ENCODE data around the gene EEFSEC. TPM values are rescaled to one million over a fixed set of nuclear protein-coding genes. Genes with fewer than 3 reads are reported as not detected.

The EEFSEC gene
- total and polyA plus RNA-seq, 11 donors, result 17.5 to 48.0 (median 22.5) TPM

DNA sequence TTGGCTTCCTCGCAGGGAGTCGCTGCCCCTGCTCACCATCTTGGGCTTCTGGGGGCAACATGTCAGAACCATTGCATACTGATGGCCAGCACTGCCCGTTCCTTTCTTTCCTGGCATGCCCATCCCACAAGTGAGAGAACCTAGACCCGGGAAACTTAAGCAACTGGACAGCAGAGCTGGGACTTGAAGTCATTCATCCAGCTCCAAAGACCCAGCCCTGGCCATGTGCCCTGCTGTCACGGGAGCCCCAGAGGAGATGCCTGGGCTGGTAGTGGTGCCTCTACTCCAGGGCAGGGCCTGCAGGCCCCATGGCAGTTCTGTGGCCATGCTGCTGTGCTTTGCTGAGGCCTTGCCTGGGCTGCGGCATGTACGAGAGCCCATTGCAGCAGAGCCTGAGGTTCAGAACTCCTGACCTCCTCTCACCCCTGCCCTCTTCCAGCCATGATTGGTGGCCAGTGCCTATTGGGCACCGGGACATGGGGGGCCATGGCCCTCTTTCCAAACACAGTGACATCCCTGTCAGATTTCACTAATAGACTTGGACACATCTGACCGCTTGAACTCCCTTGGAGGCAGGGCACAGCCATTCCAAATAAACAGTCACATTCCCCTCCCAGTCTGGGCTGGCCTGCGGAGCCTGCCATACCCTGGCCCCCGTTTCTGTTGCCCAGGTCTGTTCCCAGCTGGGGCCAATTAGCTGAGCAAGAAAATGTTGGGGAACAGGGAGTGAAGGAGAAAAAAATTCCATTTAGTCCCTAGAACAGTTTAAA is 115.9 kb downstream of the EEFSEC start:
- Histone ChIP-seq H3K36me3 (peaks cover 0 to 35% (median 20%) of the 10 kb centered on the region in 9 donors), H3K27me3 (no peaks in the 10 kb centered on the region), H3K9me3 (no peaks in the 10 kb centered on the region), H3K4me1 (peaks cover 0 to 28% (median 5%) of the 10 kb centered on the region in 12 donors), H3K27ac (no peak overlapping the region), H3K4me3 (no peak overlapping the region)
- WGBS, 4 donors, result 88 to 94% (median 93%) methylated on average over 7 to 11 of the region's 11 CpGs
- intact Hi-C loops (cut with DNase I), result no loop called here
- ATAC-seq, result no peak
- TF ChIP-seq CTCF (IDR thresholded peaks at IDR 0.05) (no peak), POLR2A (IDR thresholded peaks at IDR 0.05) (no peak)
- no peak for DNase-seq

GRCh38 chr3:128269796-128270195 is 116.5 kb downstream of the EEFSEC start:
- Histone ChIP-seq H3K27ac (no peak overlapping the region), H3K4me3 (no peak overlapping the region), H3K4me1 (peaks cover 0 to 28% (median 5%) of the 10 kb centered on the region in 12 donors), H3K9me3 (no peaks in the 10 kb centered on the region), H3K36me3 (peaks cover 0 to 29% (median 16%) of the 10 kb centered on the region in 9 donors), H3K27me3 (no peaks in the 10 kb centered on the region)
- TF ChIP-seq CTCF (IDR thresholded peaks at IDR 0.05), result no peak
- TF ChIP-seq POLR2A (IDR thresholded peaks at IDR 0.05), result no peak
- WGBS, 4 donors, result 71 to 78% (median 75%) methylated on average over 3 of the region's 3 CpGs
- intact Hi-C loops (cut with DNase I), result no loop called here
- ATAC-seq (no peak), DNase-seq (no peak)

DNA sequence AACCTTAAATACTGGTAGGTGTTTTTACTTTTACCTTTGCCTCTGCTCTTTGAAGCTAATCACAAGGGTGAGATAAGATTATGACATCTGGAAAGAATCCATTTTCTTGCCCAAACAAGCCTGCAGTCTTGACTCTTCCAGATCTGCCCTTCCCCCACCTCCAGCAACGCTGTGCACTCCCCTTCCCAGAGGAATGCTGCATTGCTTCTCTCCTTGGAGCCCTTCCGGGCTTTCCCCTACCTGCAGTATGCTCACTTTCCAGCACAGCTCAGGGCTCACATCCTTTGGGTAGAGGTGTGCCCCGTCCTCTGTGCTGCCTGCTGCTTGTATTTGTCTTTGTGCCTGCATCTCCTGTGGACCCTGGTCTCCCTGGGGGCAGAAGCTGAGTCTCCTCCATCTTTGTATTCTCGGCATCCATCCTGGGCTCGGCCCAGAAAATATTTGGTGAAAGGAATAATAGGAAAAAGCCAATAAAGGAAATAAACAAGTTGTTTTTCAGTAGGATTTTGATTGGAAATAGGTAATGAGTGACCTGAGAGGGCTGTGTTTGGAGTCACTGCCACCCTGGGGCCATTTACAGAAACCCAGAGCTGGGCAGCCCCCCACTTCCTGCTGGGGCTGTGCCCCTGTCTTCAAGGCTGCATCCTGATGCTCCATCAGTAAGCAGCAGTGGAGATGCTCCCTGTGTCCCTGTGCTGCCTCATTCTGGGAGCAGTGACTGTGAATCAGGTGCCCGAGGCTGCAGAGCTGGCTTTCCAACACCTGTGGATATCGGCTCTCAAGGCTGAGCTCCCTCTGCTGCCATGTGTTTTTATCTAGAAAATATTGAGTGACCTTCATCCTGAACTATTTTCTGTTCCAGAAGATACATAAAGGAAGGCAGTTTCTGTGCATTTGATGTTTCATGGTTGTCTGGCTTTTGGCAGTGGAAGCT is 117.5 kb downstream of the EEFSEC start:
- H3K27me3 ChIP-seq, result no peaks in the 10 kb centered on the region
- H3K27ac ChIP-seq, result no peak overlapping the region
- no peak for DNase-seq
- H3K4me3 ChIP-seq, result no peak overlapping the region
- H3K9me3 ChIP-seq, result no peaks in the 10 kb centered on the region
- H3K4me1 ChIP-seq, result peaks cover 0 to 34% (median 5%) of the 10 kb centered on the region in 12 donors
- no peak for TF ChIP-seq POLR2A (IDR thresholded peaks at IDR 0.05)
- no peak for TF ChIP-seq CTCF (IDR thresholded peaks at IDR 0.05)
- peaks cover 0 to 19% (median 9%) of the 10 kb centered on the region in 9 donors for H3K36me3 ChIP-seq
- ATAC-seq, result no peak
- WGBS, 4 donors, result 86 to 90% (median 88%) methylated on average over 7 of the region's 7 CpGs
- intact Hi-C loops (cut with DNase I), result no loop called here
